ENCODE measurements around the gene CYSRT1. TPM values are rescaled to one million over a fixed set of nuclear protein-coding genes. Genes with fewer than 3 reads are reported as not detected.

Gene CYSRT1
- total RNA-seq (2013): 0.15 TPM
- polyA plus RNA-seq: under 1 TPM in 1 of 3 donors, not detected in 2; 0.17 TPM
- 0.42 TPM in 1 of 2 replicates, not detected in the other for polyA minus RNA-seq
- 0 to 0.17 (median 0.04) reads per million in 11 experiments for total RNA-seq

GRCh38 chr9:137224830-137225694 lies at the start of gene CYSRT1:
Gene CYSRT1 (plus strand): TSS chr9:137225174. CDS start chr9:137225622, 448 bp downstream.
- no peaks in the 10 kb centered on the region for H3K36me3 ChIP-seq (replicated peaks in 1 of 2; ENCODE audit: control insufficient read depth in 1 of 2, insufficient read depth in 2 of 2, low read length in 2 of 2)
- intact Hi-C loops (cut with micrococcal nuclease): loop anchor here (1.0 to 5.0 kb wide), 3 partner anchors 36 to 108 kb away; no protein-coding TSS in a partner anchor
- 59% methylated on average over 19 of the region's 23 CpGs for WGBS (ENCODE audit: insufficient coverage)
- H3K4me2 ChIP-seq (replicated peaks; ENCODE audit: extremely low read depth, low read length, poor library complexity, severe bottlenecking): peak within 1 kb of the TSS; percentile 100
- H3K4me3 ChIP-seq (replicated peaks in 1 of 3; ENCODE audit: low read depth in 2 of 3, low read length in 3 of 3): peak within 1 kb of the TSS; percentile 70 to 92 (median 73)
- H3K27ac Mint-ChIP-seq: peak within 1 kb of the TSS in 3 of 7 donors; percentile 68 to 77 (median 75)
- no peaks in the 10 kb centered on the region for H3K36me3 Mint-ChIP-seq
- H2AFZ ChIP-seq (ENCODE audit: insufficient read depth, low read depth, low read length, poor library complexity, severe bottlenecking): peak within 1 kb of the TSS; percentile 99
- TF ChIP-seq, protein P1, sequence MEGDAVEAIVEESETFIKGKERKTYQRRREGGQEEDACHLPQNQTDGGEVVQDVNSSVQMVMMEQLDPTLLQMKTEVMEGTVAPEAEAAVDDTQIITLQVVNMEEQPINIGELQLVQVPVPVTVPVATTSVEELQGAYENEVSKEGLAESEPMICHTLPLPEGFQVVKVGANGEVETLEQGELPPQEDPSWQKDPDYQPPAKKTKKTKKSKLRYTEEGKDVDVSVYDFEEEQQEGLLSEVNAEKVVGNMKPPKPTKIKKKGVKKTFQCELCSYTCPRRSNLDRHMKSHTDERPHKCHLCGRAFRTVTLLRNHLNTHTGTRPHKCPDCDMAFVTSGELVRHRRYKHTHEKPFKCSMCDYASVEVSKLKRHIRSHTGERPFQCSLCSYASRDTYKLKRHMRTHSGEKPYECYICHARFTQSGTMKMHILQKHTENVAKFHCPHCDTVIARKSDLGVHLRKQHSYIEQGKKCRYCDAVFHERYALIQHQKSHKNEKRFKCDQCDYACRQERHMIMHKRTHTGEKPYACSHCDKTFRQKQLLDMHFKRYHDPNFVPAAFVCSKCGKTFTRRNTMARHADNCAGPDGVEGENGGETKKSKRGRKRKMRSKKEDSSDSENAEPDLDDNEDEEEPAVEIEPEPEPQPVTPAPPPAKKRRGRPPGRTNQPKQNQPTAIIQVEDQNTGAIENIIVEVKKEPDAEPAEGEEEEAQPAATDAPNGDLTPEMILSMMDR (IDR thresholded peaks at IDR 0.05): no peak
- H3K4me3 Mint-ChIP-seq: peak within 1 kb of the TSS; percentile 79 to 90
- H3K27me3 ChIP-seq (ENCODE audit: control insufficient read depth in 2 of 2, insufficient read depth in 2 of 2, low read length in 2 of 2): peaks cover 0 to 23% of the 10 kb centered on the region in 2 donors
- H3K4me1 Mint-ChIP-seq: peaks cover 20% of the 10 kb centered on the region
- H4K20me1 ChIP-seq (ENCODE audit: insufficient read depth, low read length): no peaks in the 10 kb centered on the region
- H3K9ac ChIP-seq (ENCODE audit: insufficient read depth, low read length, poor library complexity, severe bottlenecking): peak within 1 kb of the TSS; percentile 91
- peak within 1 kb of the TSS; percentile 49 to 90 for H3K27ac ChIP-seq (ENCODE audit: low read depth in 1 of 2, low read length in 2 of 2)
- peaks cover 7 to 46% (median 13%) of the 10 kb centered on the region in 3 donors for H3K27me3 Mint-ChIP-seq (ENCODE audit: low read depth in 3 of 3)
- peak in 1 of 3 donors; percentile 62 for DNase-seq
- H3K4me1 ChIP-seq (ENCODE audit: control insufficient read depth in 1 of 2, insufficient read depth in 2 of 2, low read length in 2 of 2): peaks cover 29 to 35% of the 10 kb centered on the region in 2 donors
- no peaks in the 10 kb centered on the region for H3K79me2 ChIP-seq (ENCODE audit: insufficient read depth, low read length)
- H3K9me3 Mint-ChIP-seq: peaks cover 0 to 2% (median 0%) of the 10 kb centered on the region in 7 donors
- H3K9me3 ChIP-seq (replicated peaks in 1 of 2; ENCODE audit: control insufficient read depth in 1 of 2, insufficient read depth in 1 of 2, low read length in 2 of 2): no peaks in the 10 kb centered on the region

DNA sequence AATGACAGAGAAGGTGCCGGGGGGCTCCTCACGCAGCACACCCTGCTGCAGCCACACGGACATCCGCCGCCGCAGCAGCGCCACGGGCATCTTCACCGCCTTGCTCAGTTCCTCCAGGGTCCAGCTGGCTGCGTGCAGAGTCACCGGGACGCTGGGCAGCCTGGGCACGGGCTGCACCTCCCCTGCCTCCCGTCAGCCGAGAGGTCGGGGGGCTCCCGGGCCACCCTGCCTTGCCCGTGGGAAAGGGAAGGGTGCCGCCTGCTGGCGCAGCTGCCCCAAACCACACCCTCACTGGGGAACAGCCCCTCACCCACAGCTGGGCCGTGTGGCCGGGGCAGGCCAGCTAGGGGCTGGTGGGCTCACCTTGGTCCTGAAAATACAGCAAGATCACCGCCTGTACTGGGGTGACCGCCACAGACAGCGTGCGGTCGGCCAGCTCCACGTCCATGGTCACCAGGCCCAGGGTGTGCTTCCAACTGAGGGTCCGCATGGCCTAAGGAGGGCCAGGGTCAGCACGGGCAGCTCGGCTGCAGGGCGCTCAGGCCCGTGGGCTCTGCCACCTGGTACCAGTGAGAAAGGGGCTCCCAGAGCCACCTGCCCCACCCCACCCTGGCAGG lies 49.5 kb upstream of the CYSRT1 start:
- no peak overlapping the region for H3K4me3 Mint-ChIP-seq
- H3K9me3 Mint-ChIP-seq: no peaks in the 10 kb centered on the region

More for the DNA sequence above, 49.5 kb upstream of the CYSRT1 start:
- H3K36me3 Mint-ChIP-seq: peaks cover 20 to 28% of the 10 kb centered on the region in 2 donors
- peaks cover 20 to 40% (median 37%) of the 10 kb centered on the region in 3 donors for H3K27me3 Mint-ChIP-seq (ENCODE audit: low read depth in 3 of 3)
- Histone ChIP-seq H3K27ac (ENCODE audit: low read depth in 1 of 2, low read length in 2 of 2) (no peak overlapping the region), H3K9ac (ENCODE audit: insufficient read depth, low read length, poor library complexity, severe bottlenecking) (no peak overlapping the region), H3K79me2 (ENCODE audit: insufficient read depth, low read length) (no peaks in the 10 kb centered on the region), H3K4me3 (replicated peaks in 1 of 3; ENCODE audit: low read depth in 2 of 3, low read length in 3 of 3) (no peak overlapping the region), H3K27me3 (ENCODE audit: control insufficient read depth in 2 of 2, insufficient read depth in 2 of 2, low read length in 2 of 2) (peaks cover 2 to 33% of the 10 kb centered on the region in 2 donors), H3K4me2 (replicated peaks; ENCODE audit: extremely low read depth, low read length, poor library complexity, severe bottlenecking) (no peak overlapping the region), H4K20me1 (ENCODE audit: insufficient read depth, low read length) (no peaks in the 10 kb centered on the region), H2AFZ (ENCODE audit: insufficient read depth, low read depth, low read length, poor library complexity, severe bottlenecking) (no peak overlapping the region), H3K9me3 (replicated peaks in 1 of 2; ENCODE audit: control insufficient read depth in 1 of 2, insufficient read depth in 1 of 2, low read length in 2 of 2) (no peaks in the 10 kb centered on the region), H3K4me1 (ENCODE audit: control insufficient read depth in 1 of 2, insufficient read depth in 2 of 2, low read length in 2 of 2) (no peaks in the 10 kb centered on the region), H3K36me3 (replicated peaks in 1 of 2; ENCODE audit: control insufficient read depth in 1 of 2, insufficient read depth in 2 of 2, low read length in 2 of 2) (peaks cover 29 to 36% of the 10 kb centered on the region in 2 donors)
- DNase-seq: no peak
- TF ChIP-seq, protein P1 (IDR thresholded peaks at IDR 0.05): no peak
- intact Hi-C loops (cut with micrococcal nuclease): no loop called here
- WGBS (ENCODE audit: insufficient coverage): 87% methylated on average over 24 of the region's 33 CpGs
- H3K4me1 Mint-ChIP-seq: no peaks in the 10 kb centered on the region
- no peak overlapping the region for H3K27ac Mint-ChIP-seq
